ENCODE data around the gene PSMD1.

DNA sequence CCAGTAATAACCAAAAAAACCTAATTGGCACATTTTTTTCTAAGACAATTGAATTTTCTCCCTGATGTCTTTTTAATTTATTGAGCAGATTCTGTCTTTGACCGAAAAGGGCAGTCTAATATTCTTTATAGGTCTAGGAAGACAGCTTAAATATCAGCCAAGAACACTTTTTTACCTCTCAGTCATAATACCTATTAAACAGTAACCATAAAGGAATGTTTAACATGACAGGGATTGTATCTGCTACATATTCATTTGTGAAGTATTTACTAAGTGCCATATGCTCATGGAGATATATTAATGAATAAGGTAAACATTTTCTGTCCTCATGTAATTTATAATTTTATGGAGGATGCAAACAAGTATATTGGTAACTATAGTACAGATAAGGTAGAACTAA is 71.3 kb downstream of the PSMD1 start:
- TF ChIP-seq, protein P1, sequence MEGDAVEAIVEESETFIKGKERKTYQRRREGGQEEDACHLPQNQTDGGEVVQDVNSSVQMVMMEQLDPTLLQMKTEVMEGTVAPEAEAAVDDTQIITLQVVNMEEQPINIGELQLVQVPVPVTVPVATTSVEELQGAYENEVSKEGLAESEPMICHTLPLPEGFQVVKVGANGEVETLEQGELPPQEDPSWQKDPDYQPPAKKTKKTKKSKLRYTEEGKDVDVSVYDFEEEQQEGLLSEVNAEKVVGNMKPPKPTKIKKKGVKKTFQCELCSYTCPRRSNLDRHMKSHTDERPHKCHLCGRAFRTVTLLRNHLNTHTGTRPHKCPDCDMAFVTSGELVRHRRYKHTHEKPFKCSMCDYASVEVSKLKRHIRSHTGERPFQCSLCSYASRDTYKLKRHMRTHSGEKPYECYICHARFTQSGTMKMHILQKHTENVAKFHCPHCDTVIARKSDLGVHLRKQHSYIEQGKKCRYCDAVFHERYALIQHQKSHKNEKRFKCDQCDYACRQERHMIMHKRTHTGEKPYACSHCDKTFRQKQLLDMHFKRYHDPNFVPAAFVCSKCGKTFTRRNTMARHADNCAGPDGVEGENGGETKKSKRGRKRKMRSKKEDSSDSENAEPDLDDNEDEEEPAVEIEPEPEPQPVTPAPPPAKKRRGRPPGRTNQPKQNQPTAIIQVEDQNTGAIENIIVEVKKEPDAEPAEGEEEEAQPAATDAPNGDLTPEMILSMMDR (IDR thresholded peaks at IDR 0.05): no peak
- no peak for TF ChIP-seq POLR2A (IDR thresholded peaks at IDR 0.05)

Measured in adrenal gland (tissue), 5 donors.